Endodermal cell (in vitro differentiated cells): Measurements from ENCODE around the gene CAMK4. TPM values are rescaled to one million over a fixed set of nuclear protein-coding genes. Genes with fewer than 3 reads are reported as not detected.
A peak's percentile ranks its signal among the peaks of the same experiment; 100 is the strongest.

Source experiments
- DNase-seq: peaks from one replicate; pipeline ENCODE4 v3.0.0-alpha.2; 2017
- H3K27ac ChIP-seq: 2 replicates; pipeline ENCODE4 v1.5.1; 2013; ENCODE audit warnings: mild to moderate bottlenecking, low read depth, low read length, moderate library complexity
- H3K27me3 ChIP-seq: 2 replicates; pipeline ENCODE4 v1.6.1; 2013; ENCODE audit warnings: mild to moderate bottlenecking, low read length, moderate library complexity; ENCODE audit not compliant: insufficient read depth, control insufficient read depth, poor library complexity, severe bottlenecking
- H3K36me3 ChIP-seq: 2 replicates; pipeline ENCODE4 v1.7.0; 2013; ENCODE audit warnings: mild to moderate bottlenecking, low read length, moderate library complexity; ENCODE audit not compliant: control insufficient read depth, insufficient read depth
- H3K4me1 ChIP-seq: one replicate; pipeline ENCODE4 v1.7.0; 2013; ENCODE audit warnings: low read length; ENCODE audit not compliant: control insufficient read depth, insufficient read depth
- H3K4me3 ChIP-seq: 2 replicates; pipeline ENCODE4 v1.5.1; 2013; ENCODE audit warnings: mild to moderate bottlenecking, low read length, moderate library complexity
- H3K9ac ChIP-seq: 2 replicates; pipeline ENCODE4 v1.6.1; 2013; ENCODE audit warnings: mild to moderate bottlenecking, low read length, moderate library complexity; ENCODE audit not compliant: poor library complexity, severe bottlenecking; ENCODE audit errors: extremely low read depth
- H3K9me3 ChIP-seq: 2 replicates; pipeline ENCODE4 v1.6.1; 2013; ENCODE audit warnings: mild to moderate bottlenecking, low read length, moderate library complexity; ENCODE audit not compliant: control insufficient read depth
- H3K27ac Mint-ChIP-seq: 2 replicates; pipeline ENCODE4 v1.8.0; 2020; ENCODE audit warnings: mixed read lengths
- H3K27me3 Mint-ChIP-seq: 2 replicates; pipeline ENCODE4 v1.8.0; 2021; ENCODE audit warnings: mild to moderate bottlenecking, mixed read lengths; ENCODE audit not compliant: insufficient read depth
- H3K36me3 Mint-ChIP-seq: 2 replicates; pipeline ENCODE4 v1.8.0; 2020; ENCODE audit warnings: low read depth, mixed read lengths
- H3K4me1 Mint-ChIP-seq: 2 replicates; pipeline ENCODE4 v1.8.0; 2020; ENCODE audit warnings: mixed read lengths
- H3K4me3 Mint-ChIP-seq: 2 replicates; pipeline ENCODE4 v1.8.0; 2020; ENCODE audit warnings: mild to moderate bottlenecking, moderate library complexity, mixed read lengths
- H3K9me3 Mint-ChIP-seq: 2 replicates; pipeline ENCODE4 v1.8.0; 2020; ENCODE audit warnings: mild to moderate bottlenecking, mixed read lengths
- WGBS, 2 experiments: methylation state at CpG; one replicate each; pipeline versions ENCODE4 v1.1.5 to v1.1.7; 2013; ENCODE audit warnings: missing lambda C conversion rate in 2 of 2, mixed read lengths in 1 of 2; ENCODE audit not compliant: insufficient coverage in 1 of 2, insufficient read length in 1 of 2; 5-methylcytosine and 5-hydroxymethylcytosine counted together
- total RNA-seq, 2 donors: library from RNA; stranded (reverse); fragmentation: NEBNext Ultra II Directional in 1 of 2; extraction: Animal tissue kit (Norgen Biotek cat#: 25700) in 1 of 2; gene quantifications; 2 replicates in 1 of 2; 3 replicates in 1 of 2; pipeline ENCODE4 v1.2.1, GENCODE V29; 2021
- TF ChIP-seq, protein P1 (sequence below): fragments of 200-600 bp; sonication (generic); conservative IDR thresholded peaks from 2 replicates; pipeline ENCODE4 v1.5.0; 2021; ENCODE audit warnings: antibody characterized with exemption, mild to moderate bottlenecking

Gene CAMK4
- total RNA-seq, 2 donors from 2014 or later, result 2.8 to 3.9 TPM

DNA sequence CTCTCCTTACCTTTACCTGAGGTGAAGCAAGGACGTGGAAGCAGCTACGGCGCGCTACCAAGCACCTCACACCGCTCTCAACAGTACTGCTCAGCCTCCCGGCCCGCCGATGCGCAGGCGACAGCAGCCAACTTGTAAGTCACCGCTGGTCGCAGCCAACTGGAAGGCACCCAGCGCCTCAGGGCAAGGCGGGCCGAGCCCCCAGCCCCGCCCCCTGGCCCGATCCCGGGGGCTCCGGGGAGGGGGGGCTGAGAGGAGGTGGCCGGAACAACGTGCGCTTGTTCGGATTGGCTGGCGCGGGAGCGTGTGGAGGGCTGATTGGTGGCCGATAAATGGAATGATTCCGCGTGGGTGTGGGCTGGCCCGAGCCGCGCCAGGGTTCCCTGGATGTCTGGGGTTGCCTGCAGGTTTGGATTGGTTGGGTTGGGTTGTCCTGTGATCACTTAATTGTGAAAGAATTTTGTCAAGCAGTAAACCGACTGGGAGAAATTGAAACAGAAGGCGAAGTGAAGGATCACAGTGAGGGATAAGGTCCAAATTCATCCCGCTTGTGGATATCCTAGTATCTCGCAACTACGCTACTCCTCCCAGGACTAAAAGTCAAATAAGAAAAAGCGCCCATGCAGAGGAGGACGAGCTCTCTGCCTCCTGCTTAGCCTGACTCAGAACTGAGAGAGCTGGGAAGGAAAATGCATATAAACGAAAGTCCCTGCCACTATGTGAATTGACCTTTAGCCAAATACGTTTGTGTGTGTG lies 288.4 kb downstream of the CAMK4 start, which contains the start of gene STARD4:
Gene STARD4 (minus strand): TSS at position 161 of the 756 bp plus-strand sequence. CDS start 5,102 bp downstream, outside the sequence.
- Histone ChIP-seq H3K27ac (peak within 1 kb of the TSS; percentile 95), H3K4me3 (peak within 1 kb of the TSS; percentile 94), H3K9me3 (no peaks in the 10 kb centered on the region), H3K27me3 (no peaks in the 10 kb centered on the region), H3K36me3 (no peaks in the 10 kb centered on the region), H3K4me1 (peaks cover 5% of the 10 kb centered on the region), H3K9ac (peak within 1 kb of the TSS; percentile 58)
- Mint-ChIP-seq H3K4me1 (peaks cover 28% of the 10 kb centered on the region), H3K9me3 (no peaks in the 10 kb centered on the region), H3K27me3 (no peaks in the 10 kb centered on the region), H3K36me3 (no peaks in the 10 kb centered on the region), H3K4me3 (peak within 1 kb of the TSS; percentile 94), H3K27ac (peak within 1 kb of the TSS; percentile 95)
- peak; percentile 98 for DNase-seq
- TF ChIP-seq, protein P1, sequence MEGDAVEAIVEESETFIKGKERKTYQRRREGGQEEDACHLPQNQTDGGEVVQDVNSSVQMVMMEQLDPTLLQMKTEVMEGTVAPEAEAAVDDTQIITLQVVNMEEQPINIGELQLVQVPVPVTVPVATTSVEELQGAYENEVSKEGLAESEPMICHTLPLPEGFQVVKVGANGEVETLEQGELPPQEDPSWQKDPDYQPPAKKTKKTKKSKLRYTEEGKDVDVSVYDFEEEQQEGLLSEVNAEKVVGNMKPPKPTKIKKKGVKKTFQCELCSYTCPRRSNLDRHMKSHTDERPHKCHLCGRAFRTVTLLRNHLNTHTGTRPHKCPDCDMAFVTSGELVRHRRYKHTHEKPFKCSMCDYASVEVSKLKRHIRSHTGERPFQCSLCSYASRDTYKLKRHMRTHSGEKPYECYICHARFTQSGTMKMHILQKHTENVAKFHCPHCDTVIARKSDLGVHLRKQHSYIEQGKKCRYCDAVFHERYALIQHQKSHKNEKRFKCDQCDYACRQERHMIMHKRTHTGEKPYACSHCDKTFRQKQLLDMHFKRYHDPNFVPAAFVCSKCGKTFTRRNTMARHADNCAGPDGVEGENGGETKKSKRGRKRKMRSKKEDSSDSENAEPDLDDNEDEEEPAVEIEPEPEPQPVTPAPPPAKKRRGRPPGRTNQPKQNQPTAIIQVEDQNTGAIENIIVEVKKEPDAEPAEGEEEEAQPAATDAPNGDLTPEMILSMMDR, result no peak
- WGBS, 2 experiments, result 0 to 3% methylated on average over 8 to 41 of the region's 41 CpGs

DNA sequence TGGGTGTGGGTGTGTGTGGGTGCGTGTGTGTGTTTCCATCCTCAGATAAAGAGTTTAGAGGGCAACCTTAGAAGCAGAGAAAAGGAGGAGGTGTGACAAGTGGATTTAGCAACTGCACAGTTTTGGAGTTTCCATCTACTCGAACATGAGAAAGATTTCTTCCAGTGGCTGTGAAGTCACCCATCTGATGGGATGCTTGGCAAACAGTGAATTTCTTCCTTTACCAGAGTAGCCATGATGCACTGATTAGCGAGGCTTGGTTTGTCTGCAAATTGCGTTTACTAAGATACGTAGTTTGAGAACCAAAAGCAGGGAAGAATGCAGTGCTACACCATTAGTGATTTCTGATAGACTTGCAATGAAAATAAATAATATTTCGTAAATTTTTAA lies 288.9 kb downstream of the CAMK4 start:
- H3K4me1 Mint-ChIP-seq, result peaks cover 28% of the 10 kb centered on the region
- H3K36me3 Mint-ChIP-seq, result no peaks in the 10 kb centered on the region

DNA sequence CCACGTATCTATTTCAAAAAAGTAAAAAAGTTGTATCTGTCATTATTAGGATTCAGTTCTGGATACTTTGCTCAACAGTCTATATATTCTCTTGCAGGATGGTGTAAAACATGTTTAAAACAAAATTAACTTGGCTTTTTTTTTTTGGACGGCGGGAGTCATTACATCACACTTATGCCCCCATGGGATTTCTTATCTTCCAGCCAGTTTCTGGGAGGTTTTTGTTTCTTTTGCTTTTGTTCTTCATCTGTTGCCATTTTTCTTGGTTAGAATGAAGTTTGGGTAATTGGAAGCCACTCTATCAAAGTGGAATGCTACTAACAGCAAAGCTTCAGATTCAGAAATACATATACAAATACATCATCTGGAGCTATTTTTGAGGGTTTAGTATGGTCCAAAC lies 289.9 kb downstream of the CAMK4 start:
- TF ChIP-seq, protein P1, result no peak
- Histone ChIP-seq H3K36me3 (no peaks in the 10 kb centered on the region), H3K27me3 (no peaks in the 10 kb centered on the region), H3K4me3 (no peak overlapping the region), H3K27ac (no peak overlapping the region), H3K9me3 (no peaks in the 10 kb centered on the region), H3K4me1 (peaks cover 5% of the 10 kb centered on the region), H3K9ac (no peak overlapping the region)
- 89 to 90% methylated on average over 2 to 3 of the region's 3 CpGs for WGBS, 2 experiments
- Mint-ChIP-seq H3K36me3 (no peaks in the 10 kb centered on the region), H3K4me3 (no peak overlapping the region), H3K27me3 (no peaks in the 10 kb centered on the region), H3K4me1 (peaks cover 26% of the 10 kb centered on the region), H3K27ac (no peak overlapping the region), H3K9me3 (no peaks in the 10 kb centered on the region)
- DNase-seq, result no peak

More for the DNA sequence above, 288.9 kb downstream of the CAMK4 start:
- Histone ChIP-seq H3K9me3 (no peaks in the 10 kb centered on the region), H3K4me3 (peak overlapping the region; percentile 94), H3K4me1 (peaks cover 5% of the 10 kb centered on the region), H3K27me3 (no peaks in the 10 kb centered on the region), H3K36me3 (no peaks in the 10 kb centered on the region), H3K9ac (peak overlapping the region; percentile 45), H3K27ac (peak overlapping the region; percentile 95)
- Mint-ChIP-seq H3K27ac (peak overlapping the region; percentile 95), H3K27me3 (no peaks in the 10 kb centered on the region), H3K4me3 (peak overlapping the region; percentile 94), H3K9me3 (no peaks in the 10 kb centered on the region)
- TF ChIP-seq, protein P1, result no peak
- DNase-seq, result no peak
- 49 to 64% methylated on average over 3 to 6 of the region's 6 CpGs for WGBS, 2 experiments
